Measurements from ENCODE around the gene BTBD2.

BTBD2 gene

DNA sequence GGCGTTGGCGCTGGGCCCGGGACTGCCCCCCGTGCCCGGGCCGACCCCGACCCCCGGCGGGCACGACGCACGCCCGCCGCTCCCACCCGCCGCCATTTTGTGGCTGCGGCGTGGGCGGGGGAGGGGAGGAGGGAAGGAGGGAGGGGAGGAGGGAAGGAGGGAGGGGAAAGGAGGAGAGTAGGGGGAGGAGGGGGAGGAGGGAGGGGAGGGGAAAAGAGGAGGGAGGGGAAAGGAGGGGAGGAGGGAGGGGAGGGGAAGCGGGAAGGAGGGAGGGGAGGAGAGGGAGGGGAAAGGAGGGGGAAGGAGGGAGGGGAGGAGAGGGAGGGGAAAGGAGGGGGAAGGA lies at the start of gene BTBD2:
Gene BTBD2 (minus strand): TSS at position 107 of the 343 bp plus-strand sequence. CDS start 11 bp downstream, at position 96.
- peak; percentile 35 for DNase-seq

DNA sequence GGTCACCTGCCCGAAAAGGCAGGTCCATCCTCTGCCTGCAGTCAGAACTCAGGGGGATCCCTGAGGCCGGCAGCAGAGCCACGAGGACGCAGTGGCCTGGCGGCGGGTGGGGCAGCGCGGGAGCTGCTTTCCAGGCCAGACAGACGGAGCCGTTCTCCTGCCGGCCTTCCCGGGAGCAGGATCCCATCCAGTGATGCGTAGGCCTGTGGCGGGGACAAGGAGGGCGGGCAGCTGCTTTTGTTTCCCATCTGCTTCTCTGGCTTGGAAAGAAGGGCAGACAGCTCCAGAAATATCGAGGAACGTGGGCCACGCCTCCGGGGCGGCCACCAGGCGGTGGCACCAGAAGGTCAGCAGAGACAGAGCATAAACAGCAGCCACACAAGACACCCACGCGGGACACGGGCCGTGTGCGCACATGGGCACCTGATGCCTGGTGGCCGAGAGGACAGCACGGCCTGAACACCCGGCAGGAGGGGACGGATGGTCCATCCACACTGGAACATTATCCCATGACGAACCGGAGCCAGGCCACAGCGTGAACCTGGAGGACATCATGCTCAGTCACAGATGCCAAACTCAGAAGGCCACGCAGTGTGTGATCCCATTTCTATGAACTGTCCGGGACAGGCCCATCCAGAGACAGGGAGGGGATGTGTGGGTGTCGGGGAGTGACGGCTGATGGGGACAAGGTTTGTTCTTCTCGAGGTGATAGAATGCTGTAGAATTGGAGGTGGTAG lies 49.4 kb upstream of the BTBD2 start:
- no peak for DNase-seq

DNA sequence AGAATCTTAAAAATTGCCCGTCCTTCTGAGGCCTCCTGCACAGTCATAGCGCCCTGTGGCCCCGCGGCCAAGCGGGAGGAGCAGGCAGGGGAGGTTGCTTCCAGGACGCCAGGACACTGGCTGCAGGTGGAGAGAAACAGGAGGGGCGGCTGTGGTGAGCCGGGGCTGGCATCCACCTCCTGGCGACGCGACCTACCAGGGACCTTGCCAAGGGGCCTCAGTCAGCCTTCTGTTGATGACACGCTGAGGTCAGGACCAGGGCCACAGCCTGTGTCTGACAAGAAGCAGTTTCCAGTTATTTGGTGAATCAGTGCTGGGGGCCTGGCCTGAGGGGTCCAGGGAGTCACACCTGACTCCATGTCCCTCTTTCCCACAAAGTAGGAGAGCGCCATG lies 48.9 kb upstream of the BTBD2 start:
- no peak for DNase-seq

DNA sequence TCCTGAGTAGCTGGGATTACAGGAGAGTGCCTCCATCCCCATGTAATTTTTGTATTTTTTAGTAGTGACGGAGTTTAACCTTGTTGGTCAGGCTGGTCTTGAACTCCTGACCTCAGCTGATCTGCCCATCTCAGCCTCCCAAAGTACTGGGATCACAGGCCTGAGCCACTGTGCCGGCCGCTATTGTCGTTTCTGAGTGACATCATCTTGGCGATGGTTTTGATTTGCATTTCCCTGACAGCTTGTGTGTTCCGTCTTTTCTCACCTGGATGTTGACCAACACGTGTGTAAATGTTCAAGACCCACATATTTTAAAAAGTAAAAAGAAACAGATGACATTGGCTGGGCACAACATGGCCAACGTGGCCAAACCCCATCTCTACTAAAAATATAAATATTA lies 48.3 kb upstream of the BTBD2 start:
- no peak for DNase-seq

DNA sequence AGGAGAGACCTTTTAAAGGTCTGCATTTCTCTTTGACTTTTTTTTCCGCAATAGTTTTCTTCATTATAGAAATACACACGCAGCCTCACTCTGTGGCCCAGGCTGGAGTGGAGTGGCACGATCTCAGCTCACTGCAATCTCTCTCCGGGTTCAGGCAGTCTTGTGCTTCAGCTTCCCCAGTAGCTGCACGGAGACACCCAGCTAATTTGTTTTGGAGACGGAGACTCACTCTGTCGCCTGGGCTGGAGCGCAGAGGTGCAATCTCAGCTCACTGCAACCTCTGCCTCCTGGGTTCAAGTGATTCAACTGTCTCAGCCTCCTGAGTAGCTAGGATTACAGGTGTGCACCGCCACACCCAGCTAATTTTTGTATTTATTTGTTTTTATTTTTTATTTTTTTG lies 47.3 kb upstream of the BTBD2 start:
- no peak for DNase-seq

DNA sequence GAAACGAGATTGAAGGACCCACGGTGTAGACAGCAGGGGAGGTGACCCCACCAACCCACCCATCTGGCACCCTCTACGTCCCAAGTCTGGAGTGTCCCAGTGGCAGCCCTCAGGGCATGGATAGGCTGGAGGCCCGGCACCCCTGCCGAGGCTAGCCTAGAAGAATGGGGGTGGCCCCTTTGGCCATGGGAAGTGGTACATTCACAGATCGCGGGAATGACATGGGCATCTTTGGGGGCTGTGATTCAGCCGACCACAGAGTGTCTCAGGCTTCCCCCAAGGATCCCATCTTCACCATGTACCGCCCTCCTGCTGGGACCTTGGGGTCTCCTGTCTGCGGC lies 46.8 kb upstream of the BTBD2 start:
- DNase-seq, result no peak

DNA sequence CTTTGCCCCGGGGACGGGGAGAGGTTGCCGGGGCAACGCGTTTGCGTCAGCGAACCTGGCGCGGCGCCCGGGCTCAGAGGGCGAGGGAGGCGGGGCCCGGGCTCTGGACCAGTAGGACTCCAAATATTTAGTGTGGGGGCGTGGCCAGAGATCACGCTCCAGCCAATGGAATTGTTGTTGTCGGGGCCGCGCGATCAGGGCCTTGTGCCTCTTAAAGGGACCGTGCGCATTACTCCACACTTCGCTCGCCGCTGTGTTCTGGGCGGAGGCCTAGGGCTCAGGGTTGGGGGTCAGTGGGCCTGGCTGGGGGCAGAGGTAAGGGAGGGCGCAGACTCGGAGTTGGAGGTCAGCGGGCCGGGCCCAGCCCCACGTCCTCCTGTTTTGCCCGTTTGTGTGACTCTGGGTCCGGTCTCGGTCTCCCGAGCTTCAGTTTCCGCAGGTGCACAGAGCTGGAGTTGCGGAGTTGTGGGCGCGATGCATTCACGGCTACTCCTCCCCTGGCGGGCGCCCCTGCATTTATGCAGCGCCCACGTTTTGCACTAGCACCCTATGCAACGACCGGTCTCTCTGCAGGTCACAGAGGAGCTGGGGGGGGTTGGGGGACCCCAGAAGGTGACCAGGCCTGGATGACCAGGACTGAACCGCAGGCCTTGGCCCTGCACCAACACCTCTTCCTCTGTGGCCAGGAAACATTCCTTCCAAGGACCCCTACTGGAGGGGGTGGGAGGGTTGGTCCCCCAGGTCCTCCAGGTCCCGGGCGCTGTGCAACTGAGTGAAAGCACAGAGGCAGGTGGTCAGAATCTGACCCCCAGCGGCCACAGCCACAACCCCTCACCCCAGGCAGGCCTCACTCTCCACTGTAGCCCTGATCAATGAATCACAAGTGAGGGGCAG lies 46.2 kb upstream of the BTBD2 start:
- DNase-seq, result peak; percentile 99

DNA sequence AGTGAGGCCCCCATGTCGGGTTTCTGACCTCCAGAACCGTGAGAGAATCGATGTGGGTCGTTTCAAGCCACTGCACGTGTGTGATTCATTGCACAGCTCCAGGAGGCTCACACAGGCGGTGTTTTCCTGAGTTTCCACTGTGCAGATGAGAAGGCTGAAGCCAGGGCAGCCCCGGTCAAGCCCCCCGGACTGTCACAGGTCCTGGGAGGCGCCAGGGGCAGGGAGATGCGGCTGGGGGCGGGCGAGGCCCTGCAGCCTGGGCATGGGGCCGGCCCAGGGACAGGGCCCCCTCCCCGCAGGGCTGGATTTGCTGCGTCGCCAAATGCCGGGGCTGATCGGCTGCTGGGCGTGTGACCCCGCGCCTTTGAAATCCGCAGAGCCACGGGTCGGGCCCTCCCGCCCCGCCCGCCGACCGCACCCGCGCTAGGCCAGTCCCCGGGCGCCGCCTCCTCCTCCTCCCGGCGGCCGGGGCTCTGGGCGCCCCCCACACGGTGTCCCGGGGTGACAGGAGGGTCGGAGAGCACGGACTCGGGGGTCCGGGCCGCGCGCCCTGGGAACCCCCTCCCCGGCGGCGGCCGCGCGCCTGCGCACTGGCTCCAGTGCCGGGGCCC lies 45.5 kb upstream of the BTBD2 start:
- no peak for DNase-seq

DNA sequence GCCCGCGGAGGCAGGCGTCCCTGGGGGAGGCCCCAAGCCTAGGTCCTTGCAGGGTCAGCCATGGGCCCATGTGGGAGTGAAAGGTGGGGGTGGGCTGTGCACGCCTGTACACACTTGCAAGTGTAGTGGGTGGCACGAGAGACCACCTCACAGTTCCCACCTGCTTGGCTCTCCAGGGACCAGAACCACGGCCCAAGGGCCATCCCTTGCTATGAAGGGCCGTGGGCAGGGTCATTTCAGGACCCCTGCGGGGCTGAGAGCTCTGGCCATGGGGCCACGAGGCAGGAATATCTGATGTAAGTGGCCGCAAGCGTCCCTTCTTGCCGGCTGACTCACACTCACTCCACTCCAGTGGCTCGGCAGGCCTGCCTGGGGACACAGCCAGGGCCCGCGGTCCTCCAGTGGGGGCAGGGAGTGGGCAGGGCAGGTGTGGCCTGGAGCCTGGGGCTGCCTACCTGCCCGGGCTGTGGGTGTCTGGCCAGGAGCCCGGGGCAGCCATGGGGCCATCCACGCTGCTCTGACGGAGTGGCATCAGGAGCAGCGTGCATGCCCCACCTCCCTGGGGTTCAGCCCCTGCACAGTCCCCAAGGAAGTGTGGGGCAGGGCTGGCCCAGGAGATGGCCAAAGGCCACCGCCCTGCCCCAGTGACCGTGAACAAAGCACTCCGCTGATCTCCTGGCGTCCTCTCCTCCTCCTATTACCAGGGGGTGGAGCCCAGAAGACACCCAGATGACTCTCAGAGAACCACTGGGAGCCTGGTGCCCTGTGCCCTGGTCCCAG lies 44.1 kb upstream of the BTBD2 start:
- no peak for DNase-seq

DNA sequence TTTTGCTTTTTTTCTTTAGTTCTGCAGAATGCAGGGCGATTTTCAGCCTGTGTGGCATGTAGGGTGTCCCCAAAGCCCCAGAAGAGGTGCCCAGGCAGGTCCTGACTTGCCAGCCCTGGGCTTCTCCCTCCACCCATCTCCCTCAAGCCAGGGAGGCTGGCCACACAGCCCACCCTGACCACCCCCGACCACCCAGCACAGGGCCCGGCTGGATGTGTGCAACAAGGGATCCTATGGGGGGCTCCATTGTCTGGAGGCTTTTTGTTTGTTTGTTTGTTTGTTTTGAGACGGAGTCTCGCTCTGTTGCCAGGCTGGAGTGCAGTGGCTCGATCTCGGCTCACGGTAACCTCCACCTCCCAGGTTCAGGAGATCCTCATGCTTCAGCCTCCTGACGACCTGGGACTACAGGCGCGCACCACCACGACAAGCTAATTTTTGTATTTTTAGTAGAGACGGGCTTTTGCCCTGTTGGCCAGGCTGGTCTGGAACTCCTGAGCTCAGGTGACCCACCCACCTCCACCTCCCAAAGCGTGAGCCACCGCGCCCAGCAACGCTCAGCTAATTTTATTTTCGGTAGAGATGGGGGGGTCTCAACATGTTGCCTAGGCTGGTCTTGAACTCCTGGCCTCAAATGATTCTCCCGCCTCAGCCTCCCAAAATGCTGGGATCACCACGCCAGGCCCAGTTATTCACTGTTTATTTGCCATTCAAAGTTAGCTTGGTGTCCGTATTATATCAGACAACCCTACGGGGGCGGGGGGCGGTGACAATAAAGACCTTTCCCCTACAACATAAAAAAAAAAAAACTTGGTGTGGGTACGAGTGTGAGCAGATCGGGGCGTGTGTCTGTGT lies 43.3 kb upstream of the BTBD2 start:
- no peak for DNase-seq

DNA sequence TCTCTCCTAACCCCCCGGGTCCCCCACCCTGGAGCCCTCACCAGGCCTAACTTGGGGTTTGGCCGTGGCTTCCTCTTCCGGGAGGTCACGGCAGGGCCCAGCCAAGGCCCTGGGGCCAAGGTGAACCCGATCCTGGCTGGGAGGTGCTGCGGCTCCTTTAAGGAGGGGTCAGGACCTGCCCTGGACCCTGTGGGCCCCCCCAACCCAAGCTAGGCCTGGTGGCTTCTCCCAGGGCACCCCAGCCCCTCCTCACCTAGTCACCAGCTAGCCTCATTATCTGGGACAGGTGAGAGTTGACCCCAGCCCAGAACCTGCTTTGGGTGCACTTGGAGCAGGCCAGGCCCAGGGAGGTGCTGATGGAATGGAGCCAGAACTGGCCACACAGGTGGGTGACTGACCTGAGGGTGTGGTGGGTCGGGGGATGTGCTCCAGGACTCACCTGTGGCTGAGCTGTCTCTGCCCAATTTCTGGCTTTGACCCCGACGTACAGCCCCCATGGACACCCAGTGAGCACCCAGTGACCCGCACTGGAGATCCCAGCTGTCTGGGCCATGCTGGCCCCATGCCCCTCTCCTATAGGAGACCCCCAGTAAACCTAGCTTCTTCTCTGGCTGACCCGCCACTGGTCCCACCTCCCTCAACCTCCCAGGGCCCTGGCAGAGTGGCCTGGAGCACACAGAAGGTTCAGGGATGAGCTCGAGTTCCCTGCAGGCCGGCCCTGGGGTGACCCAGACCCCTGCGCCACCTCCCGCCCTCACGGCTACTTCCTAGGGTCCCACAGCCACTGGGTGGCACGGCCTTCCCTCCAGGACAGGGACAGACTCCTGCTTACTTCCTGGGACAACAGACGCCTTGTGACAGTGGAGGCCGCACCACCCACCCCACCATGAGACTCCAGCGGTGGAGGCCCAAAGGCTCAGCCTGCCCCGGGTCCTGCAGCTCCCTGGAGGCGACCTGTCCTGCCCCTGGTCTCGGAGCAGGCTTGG lies 42.3 kb upstream of the BTBD2 start:
- DNase-seq, result no peak

DNA sequence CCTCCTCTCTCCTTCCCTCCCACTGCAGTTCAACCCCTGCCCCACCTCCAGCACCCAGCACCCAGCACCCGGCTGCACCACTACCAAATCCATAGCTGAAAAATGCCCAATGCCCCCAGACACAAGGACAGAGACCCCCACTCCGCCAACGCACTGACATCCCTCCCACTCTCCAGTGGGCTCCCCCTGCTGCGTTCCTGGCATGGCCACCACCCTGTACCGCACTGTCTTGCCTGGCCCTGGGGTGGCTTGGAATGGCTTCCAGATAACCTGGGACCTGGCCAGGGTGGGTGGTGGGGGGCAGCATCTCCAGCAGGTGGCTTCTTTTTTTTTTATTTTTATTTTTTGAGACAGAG lies 41.3 kb upstream of the BTBD2 start:
- DNase-seq, result no peak

DNA sequence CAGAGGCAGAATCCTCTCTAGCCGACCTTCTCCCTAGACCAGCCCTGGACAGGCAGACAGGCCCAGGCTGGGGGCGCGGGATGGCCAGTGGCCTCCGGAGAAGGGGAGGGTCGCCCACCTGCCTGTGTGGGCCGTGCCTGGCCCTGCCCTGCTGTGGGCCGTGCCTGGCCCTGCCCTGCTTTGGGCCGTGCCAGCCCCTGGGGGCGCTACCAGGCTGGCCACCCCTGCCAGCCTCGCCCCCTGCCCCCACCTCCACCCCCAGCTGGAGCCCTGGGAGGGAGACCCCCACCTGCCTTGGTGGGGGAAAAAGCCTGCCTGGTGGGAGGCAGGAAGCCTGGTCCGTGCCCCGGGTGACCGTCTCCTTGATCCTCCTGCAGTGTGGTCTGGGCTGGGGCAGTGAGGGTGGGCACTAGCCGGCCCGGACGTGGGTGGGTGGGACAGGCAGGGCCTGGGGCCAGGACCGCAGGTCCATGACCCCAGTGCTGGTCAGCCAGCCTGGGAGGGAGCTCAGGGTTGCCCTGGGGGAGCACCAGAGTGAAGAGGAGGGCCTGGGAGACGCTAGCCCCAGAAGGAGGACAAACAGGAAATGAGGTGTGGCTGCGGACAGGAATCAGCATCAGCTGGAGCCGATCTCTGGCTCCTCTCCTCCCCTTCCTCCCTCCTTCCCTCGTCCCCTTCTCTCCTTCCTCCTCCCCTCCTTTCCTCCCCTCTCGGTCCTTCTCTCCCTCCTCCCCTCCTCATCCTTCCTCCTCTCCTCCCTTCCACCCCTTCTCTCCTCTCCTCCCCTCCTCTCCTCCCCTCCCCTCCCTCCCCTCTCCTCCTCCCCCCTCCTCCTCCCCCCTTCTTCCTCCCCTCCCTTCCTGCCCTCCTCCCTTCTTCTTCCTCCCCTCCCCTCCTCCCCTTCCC lies 40.7 kb upstream of the BTBD2 start:
- no peak for DNase-seq

DNA sequence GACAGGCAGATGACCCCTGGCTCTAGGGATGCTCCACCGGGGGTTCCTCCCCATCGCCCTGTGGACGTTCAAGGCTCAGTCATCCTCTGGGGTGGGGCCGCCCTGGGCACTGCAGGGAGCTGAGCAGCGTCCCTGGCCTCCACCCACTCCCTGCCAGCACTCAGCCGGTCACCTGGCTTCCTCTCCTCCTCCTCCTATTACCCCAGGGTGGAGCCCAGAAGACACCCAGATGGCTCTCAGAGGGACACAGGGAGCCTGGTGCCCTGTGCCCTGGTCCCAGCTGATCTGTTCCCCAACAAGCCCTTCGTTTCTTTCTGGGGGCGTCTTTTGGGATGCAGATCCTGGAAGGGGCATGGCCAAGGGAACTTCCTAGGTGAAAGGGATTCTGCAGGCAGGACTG lies 39.2 kb upstream of the BTBD2 start:
- no peak for DNase-seq

DNA sequence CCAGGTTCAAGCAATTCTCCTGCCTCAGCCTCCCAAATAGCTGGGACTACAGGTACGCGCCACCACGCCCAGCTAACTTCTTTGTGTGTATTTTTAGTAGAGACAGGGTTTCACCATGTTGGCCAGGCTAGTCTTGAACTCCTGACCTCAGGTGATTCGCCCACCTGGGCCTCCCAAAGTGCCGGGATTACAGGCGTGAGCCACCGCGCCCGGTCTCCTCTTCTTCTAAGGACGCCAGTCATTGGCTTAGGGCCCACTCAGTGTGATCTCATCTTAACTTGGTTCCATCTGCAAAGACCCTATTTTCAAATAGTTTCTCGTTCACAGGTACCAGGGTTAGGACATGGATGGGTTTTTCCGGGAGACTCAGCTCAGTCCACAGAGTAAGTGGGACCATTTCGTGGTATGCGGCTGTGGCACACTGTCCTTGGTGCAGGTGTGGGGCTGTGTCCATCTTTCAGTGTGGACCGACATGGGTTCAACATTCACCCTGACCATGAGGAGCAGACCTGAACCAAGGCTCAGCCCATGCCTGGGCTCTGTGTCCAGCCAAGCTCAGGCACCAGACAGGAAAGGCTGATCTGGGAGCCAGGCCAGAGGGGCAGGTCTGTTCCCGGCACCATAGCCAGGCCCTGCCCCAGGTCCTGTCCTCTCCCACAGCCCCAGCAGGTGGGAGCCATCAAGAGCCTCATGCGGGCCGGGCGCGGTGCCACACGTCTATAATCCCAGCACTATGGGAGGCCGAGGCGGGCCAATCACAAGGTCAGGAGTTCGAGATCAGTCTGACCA lies 38.3 kb upstream of the BTBD2 start:
- DNase-seq, result no peak

DNA sequence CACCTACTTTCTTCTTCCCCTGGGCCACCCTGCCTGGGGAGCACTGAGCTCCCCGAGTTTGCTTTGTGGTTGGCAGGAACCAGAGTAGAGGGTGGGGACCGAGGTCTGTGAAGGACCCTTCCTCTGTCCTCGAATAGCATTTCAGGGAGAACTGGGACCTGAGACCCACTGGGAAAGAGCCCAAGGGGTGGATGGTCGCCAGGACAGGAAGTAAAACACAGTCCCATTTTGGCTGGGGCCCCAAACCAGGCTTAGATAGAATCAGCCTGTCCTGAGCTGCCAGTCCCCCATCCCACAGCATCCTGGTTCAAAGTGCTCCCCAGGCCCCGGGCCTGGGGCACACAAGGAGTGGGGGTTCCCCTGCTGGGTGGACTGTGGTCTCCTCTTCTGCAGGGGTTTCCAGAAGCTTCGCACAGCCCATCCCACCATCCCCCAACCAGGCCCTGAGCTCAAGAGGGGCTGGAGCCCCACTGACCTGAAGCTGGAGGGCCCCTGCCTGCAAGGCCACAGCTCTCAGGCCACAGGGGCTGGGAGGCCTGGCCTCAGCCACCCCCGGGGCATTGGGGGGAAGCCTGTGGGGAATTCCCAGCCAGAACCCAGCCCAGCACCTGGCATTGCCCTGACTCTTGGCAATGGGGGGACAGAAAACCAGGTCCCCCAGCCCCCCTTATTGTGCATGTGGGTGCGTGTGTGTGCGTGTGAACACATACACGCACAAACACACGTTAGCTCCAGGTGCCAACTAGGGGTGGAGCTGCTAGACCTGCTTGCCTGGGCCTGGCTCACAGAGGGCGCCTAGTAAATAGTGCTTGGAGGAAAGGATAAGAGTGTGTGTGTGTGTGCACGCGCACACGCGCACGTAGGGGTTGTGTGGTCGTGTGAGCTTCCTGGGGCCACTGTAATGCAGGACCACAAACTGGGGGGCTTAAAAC lies 36.5 kb upstream of the BTBD2 start:
- no peak for DNase-seq

DNA sequence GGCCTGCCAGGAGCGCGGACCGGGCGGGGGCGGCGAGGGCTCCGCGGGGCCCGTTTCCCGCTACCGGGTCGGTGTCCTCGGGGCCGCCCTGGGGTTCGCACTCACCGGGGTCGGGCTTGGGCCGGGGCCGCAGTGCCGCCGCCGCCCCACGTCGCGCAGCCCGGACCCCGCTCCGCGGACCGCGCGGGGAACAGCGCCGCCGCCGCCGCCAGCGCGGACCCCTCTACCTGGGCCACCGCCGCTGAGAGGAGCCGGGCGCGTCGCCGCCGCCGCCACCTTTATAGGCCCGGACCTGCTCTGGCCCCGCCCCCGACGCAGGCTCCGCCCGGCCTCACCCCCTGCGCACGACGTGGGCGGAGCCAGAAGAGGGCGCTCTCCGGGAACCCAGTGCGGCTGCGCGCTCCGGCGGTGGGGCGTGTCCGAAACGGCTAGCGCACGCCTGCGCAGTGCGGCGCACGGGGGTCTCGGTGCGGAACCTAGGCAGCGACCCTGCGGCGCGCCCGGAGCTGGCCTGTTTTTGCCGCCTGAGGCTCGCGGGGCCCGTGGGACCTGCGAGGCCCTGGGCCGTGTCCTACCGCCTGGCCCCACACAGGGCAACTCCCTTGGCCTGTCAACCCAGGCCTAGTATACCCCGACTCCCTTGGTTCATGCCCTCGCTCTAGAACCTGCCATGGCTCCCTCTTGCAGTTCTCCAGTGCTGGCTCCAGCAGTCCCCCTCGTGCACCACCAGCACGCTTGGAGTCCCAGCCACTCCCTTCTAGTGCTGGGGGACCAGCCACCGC lies 35.7 kb upstream of the BTBD2 start, which contains the start of gene MKNK2:
Gene MKNK2 (minus strand): TSS at position 254 of the 782 bp plus-strand sequence. CDS start 393 bp downstream, outside the sequence.
- peak; percentile 88 for DNase-seq

Data from activated effector memory CD4-positive, alpha-beta T cell treated with Interleukin-2 at 50 U/mL for 16 hours (primary cell).